ENCODE measurements around the gene RIC1. TPM values are rescaled to one million over a fixed set of nuclear protein-coding genes. Genes with fewer than 3 reads are reported as not detected.

The RIC1 gene
- polyA plus RNA-seq, 1 of the 3 experiments (the other 2 are of a cell fraction), result 21.9 TPM

- H3K27ac ChIP-seq (ENCODE audit: low read depth in 2 of 2, low read length in 1 of 2), result no peak overlapping the region
- no peaks in the 10 kb centered on the region for H3K9me3 ChIP-seq
- H3K4me3 ChIP-seq (ENCODE audit: low read depth in 2 of 2, low read length in 1 of 2), result no peak overlapping the region
- H3F3A ChIP-seq (replicated peaks; ENCODE audit: insufficient read depth), result peaks cover 12% of the 10 kb centered on the region
- no peaks in the 10 kb centered on the region for H4K20me1 ChIP-seq (ENCODE audit: insufficient read depth)
- H3K27me3 ChIP-seq (ENCODE audit: insufficient read depth), result no peaks in the 10 kb centered on the region
- POLR2A ChIA-PET, result no interaction called here
- no peaks in the 10 kb centered on the region for H3K79me2 ChIP-seq (ENCODE audit: insufficient read depth)
- no peaks in the 10 kb centered on the region for H3K9me2 ChIP-seq
- no peak for TF ChIP-seq SIN3A (IDR thresholded peaks at IDR 0.05; ENCODE audit: borderline replicate concordance, low read depth, low read length)
- no peak for TF ChIP-seq MXI1 (IDR thresholded peaks at IDR 0.05; ENCODE audit: low read depth, low read length)
- TF ChIP-seq RAD21 (IDR thresholded peaks at IDR 0.05; ENCODE audit: low read length), result no peak
- TF ChIP-seq EZH2phosphoT487 (IDR thresholded peaks at IDR 0.05; ENCODE audit: borderline replicate concordance, low read depth), result no peak
- no peak for TF ChIP-seq FOXM1 (IDR thresholded peaks at IDR 0.05; ENCODE audit: low read depth)
- TF ChIP-seq RCOR1 (IDR thresholded peaks at IDR 0.05; ENCODE audit: low read length), result no peak
- no peak for TF ChIP-seq RFX5 (IDR thresholded peaks at IDR 0.05; ENCODE audit: low read length)
- no peak for TF ChIP-seq GABPA (IDR thresholded peaks at IDR 0.05; ENCODE audit: low read depth)
- no peak for TF ChIP-seq CHD2 (IDR thresholded peaks at IDR 0.05; ENCODE audit: low read length, partially characterized antibody)
- no peak for TF ChIP-seq JUND (IDR thresholded peaks at IDR 0.05)
- no peak for TF ChIP-seq FOXJ3 (CRISPR knock-in tag; IDR thresholded peaks at IDR 0.05)
- TF ChIP-seq CTCF (IDR thresholded peaks at IDR 0.05), result no peak
- no peak for TF ChIP-seq NRF1 (IDR thresholded peaks at IDR 0.05; ENCODE audit: low read depth, low read length)
- TF ChIP-seq TAF1 (IDR thresholded peaks at IDR 0.05; ENCODE audit: borderline replicate concordance, low read depth, low read length), result no peak
- no peak for TF ChIP-seq MEF2A (IDR thresholded peaks at IDR 0.05; ENCODE audit: borderline replicate concordance, low read depth)
- no peak for TF ChIP-seq YY1 (IDR thresholded peaks at IDR 0.05; ENCODE audit: low read depth)
- peaks cover 0 to 7% of the 10 kb centered on the region in 2 experiments for H3K36me3 ChIP-seq (replicated peaks in 1 of 2; ENCODE audit: control insufficient read depth in 1 of 2, insufficient read depth in 2 of 2, low read length in 1 of 2)
- H2AFZ ChIP-seq (ENCODE audit: low read depth), result no peak overlapping the region
- no peak for DNase-seq
- 95% methylated on average over 6 of the region's 6 CpGs for WGBS (ENCODE audit: low lambda C conversion rate)
- CTCF ChIA-PET, result interaction anchor here (3.0 kb wide), 1 partner anchor 20 kb away, joined by 9 read pairs; no protein-coding TSS in a partner anchor
- no peak overlapping the region for H3K9ac ChIP-seq
- H3K4me2 ChIP-seq, result no peak overlapping the region
- H3K4me1 ChIP-seq (ENCODE audit: control insufficient read depth in 1 of 2, insufficient read depth in 2 of 2, low read depth in 1 of 2, low read length in 1 of 2), result peaks cover 0 to 5% of the 10 kb centered on the region in 2 experiments; a peak in 1 of 4 replicates
These were observed 190.3 kb downstream of the RIC1 start for GRCh38 chr9:5819174-5819573.

GRCh38 chr9:5820425-5820824 lies 191.5 kb downstream of the RIC1 start:
- 95% methylated on average over 1 of the region's 1 CpG for WGBS (ENCODE audit: low lambda C conversion rate)
- Histone ChIP-seq H3K9ac (no peak overlapping the region), H3F3A (replicated peaks; ENCODE audit: insufficient read depth) (peaks cover 12% of the 10 kb centered on the region), H3K36me3 (replicated peaks in 1 of 2; ENCODE audit: control insufficient read depth in 1 of 2, insufficient read depth in 2 of 2, low read length in 1 of 2) (peaks cover 0 to 7% of the 10 kb centered on the region in 2 experiments), H3K79me2 (ENCODE audit: insufficient read depth) (no peaks in the 10 kb centered on the region), H3K27ac (ENCODE audit: low read depth in 2 of 2, low read length in 1 of 2) (no peak overlapping the region), H3K4me2 (no peak overlapping the region), H3K4me1 (ENCODE audit: control insufficient read depth in 1 of 2, insufficient read depth in 2 of 2, low read depth in 1 of 2, low read length in 1 of 2) (peaks cover 0 to 5% of the 10 kb centered on the region in 2 experiments; a peak in 1 of 4 replicates), H3K9me3 (no peaks in the 10 kb centered on the region), H4K20me1 (ENCODE audit: insufficient read depth) (no peaks in the 10 kb centered on the region), H3K27me3 (ENCODE audit: insufficient read depth) (no peaks in the 10 kb centered on the region), H3K9me2 (no peaks in the 10 kb centered on the region), H2AFZ (ENCODE audit: low read depth) (no peak overlapping the region), H3K4me3 (ENCODE audit: low read depth in 2 of 2, low read length in 1 of 2) (no peak overlapping the region)
- ChIA-PET CTCF (interaction anchor here (1.2 to 3.0 kb wide), 3 partner anchors 9 to 21 kb away, joined by 3 to 9 read pairs (median 6); partner anchors contain the start of gene ERMP1), POLR2A (no interaction called here)
- TF ChIP-seq USF1 (IDR thresholded peaks at IDR 0.05; ENCODE audit: borderline replicate concordance, low read depth), result no peak
- no peak for TF ChIP-seq RCOR1 (IDR thresholded peaks at IDR 0.05; ENCODE audit: low read length)
- TF ChIP-seq NRF1 (IDR thresholded peaks at IDR 0.05; ENCODE audit: low read depth, low read length), result no peak
- no peak for TF ChIP-seq USF2 (IDR thresholded peaks at IDR 0.05; ENCODE audit: borderline replicate concordance, low read depth, low read length)
- no peak for TF ChIP-seq CHD2 (IDR thresholded peaks at IDR 0.05; ENCODE audit: low read length, partially characterized antibody)
- no peak for TF ChIP-seq YY1 (IDR thresholded peaks at IDR 0.05; ENCODE audit: low read depth)
- no peak for TF ChIP-seq IRF3 (IDR thresholded peaks at IDR 0.05; ENCODE audit: low read depth, low read length)
- no peak for DNase-seq

All from SK-N-SH (cell line).